ENCODE measurements around the gene ZRANB2. TPM values are rescaled to one million over a fixed set of nuclear protein-coding genes. Genes with fewer than 3 reads are reported as not detected.

The ZRANB2 gene
- total RNA-seq, 1 experiment from 2014 or later = 67.9 TPM

- DNase-seq (ENCODE audit: low read depth, low spot score) (no peak), ATAC-seq (no peak)
- no peaks in the 10 kb centered on the region for H3K36me3 ChIP-seq (ENCODE audit: control insufficient read depth in 1 of 2, insufficient read depth in 2 of 2, low read length in 2 of 2)
- no peaks in the 10 kb centered on the region for H3K4me1 ChIP-seq (ENCODE audit: control insufficient read depth in 1 of 2, insufficient read depth in 2 of 2, low read length in 2 of 2)
- H3K27ac ChIP-seq (ENCODE audit: low read depth, low read length) = no peak overlapping the region
- no TSS peak for BruUV-seq (replicated peaks)
- TF ChIP-seq RAD21 (IDR thresholded peaks at IDR 0.05; ENCODE audit: low read depth) (no peak), EZH2 (IDR thresholded peaks at IDR 0.05) (no peak), FOSL1 (IDR thresholded peaks at IDR 0.05; ENCODE audit: low read depth) (no peak), YY1 (IDR thresholded peaks at IDR 0.05; ENCODE audit: extremely low read depth, insufficient replicate concordance, low read depth, low read length) (no peak), POLR2A (IDR thresholded peaks at IDR 0.05; ENCODE audit: borderline replicate concordance, extremely low read depth, insufficient read depth, insufficient read length) (no peak), EGR1 (IDR thresholded peaks at IDR 0.05; ENCODE audit: low read depth) (no peak), ZBTB33 (IDR thresholded peaks at IDR 0.05; ENCODE audit: extremely low read depth, insufficient replicate concordance, low read length) (no peak), ELF1 (IDR thresholded peaks at IDR 0.05; ENCODE audit: borderline replicate concordance, low read depth) (no peak), CEBPB (IDR thresholded peaks at IDR 0.05; ENCODE audit: low read depth) (no peak), CBX3 (IDR thresholded peaks at IDR 0.05; ENCODE audit: low read depth) (no peak), TCF7L2 (IDR thresholded peaks at IDR 0.05; ENCODE audit: borderline replicate concordance, extremely low read depth, insufficient read depth, insufficient read length) (no peak), ATF3 (IDR thresholded peaks at IDR 0.05) (no peak), ZNF274 (IDR thresholded peaks at IDR 0.05; ENCODE audit: low read depth, low read length) (no peak), ZFX (IDR thresholded peaks at IDR 0.05) (no peak)
- TF ChIP-seq, protein P1, sequence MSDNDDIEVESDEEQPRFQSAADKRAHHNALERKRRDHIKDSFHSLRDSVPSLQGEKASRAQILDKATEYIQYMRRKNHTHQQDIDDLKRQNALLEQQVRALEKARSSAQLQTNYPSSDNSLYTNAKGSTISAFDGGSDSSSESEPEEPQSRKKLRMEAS (IDR thresholded peaks at IDR 0.05) = no peak
- TF ChIP-seq, protein P2, sequence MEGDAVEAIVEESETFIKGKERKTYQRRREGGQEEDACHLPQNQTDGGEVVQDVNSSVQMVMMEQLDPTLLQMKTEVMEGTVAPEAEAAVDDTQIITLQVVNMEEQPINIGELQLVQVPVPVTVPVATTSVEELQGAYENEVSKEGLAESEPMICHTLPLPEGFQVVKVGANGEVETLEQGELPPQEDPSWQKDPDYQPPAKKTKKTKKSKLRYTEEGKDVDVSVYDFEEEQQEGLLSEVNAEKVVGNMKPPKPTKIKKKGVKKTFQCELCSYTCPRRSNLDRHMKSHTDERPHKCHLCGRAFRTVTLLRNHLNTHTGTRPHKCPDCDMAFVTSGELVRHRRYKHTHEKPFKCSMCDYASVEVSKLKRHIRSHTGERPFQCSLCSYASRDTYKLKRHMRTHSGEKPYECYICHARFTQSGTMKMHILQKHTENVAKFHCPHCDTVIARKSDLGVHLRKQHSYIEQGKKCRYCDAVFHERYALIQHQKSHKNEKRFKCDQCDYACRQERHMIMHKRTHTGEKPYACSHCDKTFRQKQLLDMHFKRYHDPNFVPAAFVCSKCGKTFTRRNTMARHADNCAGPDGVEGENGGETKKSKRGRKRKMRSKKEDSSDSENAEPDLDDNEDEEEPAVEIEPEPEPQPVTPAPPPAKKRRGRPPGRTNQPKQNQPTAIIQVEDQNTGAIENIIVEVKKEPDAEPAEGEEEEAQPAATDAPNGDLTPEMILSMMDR (IDR thresholded peaks at IDR 0.05 in 2 of 3, conservative IDR thresholded peaks at IDR 0.05 in 1 of 3; ENCODE audit: borderline replicate concordance in 1 of 3, insufficient read depth in 1 of 3, low read depth in 2 of 3, low read length in 2 of 3) = no peak
- no peaks in the 10 kb centered on the region for H3K79me2 ChIP-seq (ENCODE audit: insufficient read depth, low read length)
- H3K27me3 ChIP-seq (ENCODE audit: insufficient read depth, low read length) = peaks cover 62% of the 10 kb centered on the region
- no peak overlapping the region for H2AFZ ChIP-seq (ENCODE audit: low read depth, low read length, poor library complexity, severe bottlenecking)
- intact Hi-C loops (cut with micrococcal nuclease) = no loop called here
- H3K9ac ChIP-seq (ENCODE audit: low read length) = no peak overlapping the region
- H3K4me3 ChIP-seq (replicated peaks in 1 of 2; ENCODE audit: low read depth in 1 of 2, low read length in 2 of 2) = no peak overlapping the region
- H3K9me2 ChIP-seq (ENCODE audit: insufficient read depth) = no peaks in the 10 kb centered on the region
- H4K20me1 ChIP-seq (ENCODE audit: insufficient read depth) = no peaks in the 10 kb centered on the region
- H3K9me3 ChIP-seq (ENCODE audit: control insufficient read depth in 1 of 2, insufficient read depth in 1 of 2, low read depth in 1 of 2, low read length in 2 of 2) = no peaks in the 10 kb centered on the region
- RAD21 ChIA-PET (ENCODE audit: low non-redundant PET in 1 of 2, low total read pairs in 2 of 2, uncharacterized antibody in 2 of 2, unreplicated experiment in 2 of 2) = no interaction called here
- no peak overlapping the region for H3K4me2 ChIP-seq (ENCODE audit: low read length)
- POLR2A ChIA-PET = no interaction called here
- CTCF ChIA-PET = no interaction called here
Measured at GRCh38 chr1:71039661-71040262, 41.1 kb downstream of the ZRANB2 start.
